ENCODE data around the gene HPSE2.
A peak's percentile ranks its signal among the peaks of the same experiment; 100 is the strongest.

Gene HPSE2

DNA sequence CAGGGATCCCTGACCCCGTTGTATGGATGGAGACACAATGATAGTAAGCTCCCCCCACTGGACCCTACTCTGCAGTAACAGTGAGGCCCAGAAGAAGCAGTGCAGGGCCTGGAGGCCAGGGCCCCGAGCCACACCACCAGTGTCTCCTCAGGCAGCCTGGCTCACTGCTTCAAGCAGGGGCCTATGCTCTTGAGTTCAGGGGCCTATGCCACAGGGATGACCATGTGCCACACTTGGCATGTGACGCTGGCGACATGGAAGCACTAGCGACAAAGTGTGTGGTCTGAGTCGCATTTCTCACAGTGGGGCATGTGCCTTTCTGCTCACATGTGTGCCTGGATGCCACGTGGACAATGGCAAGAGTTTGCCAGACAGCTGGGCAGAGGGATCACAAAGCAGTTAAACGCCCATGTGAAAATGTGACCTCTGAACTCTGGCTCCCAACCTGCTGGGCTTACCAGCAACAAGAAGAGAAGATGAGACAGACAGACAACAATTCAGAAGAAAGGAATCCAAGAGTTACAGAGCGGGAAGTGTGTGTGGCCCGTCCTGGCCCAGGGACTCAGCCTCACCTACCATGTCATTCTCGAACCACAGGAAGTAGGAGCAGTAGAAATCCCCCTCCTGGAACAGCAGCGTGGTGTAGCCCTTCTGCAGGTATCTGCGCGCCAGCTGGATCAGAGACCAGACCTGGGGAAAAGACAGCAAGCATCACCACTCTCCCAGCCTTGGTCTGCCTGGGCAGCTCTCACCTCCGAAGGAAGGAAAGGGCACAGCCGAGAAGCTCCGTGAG lies 816.0 kb downstream of the HPSE2 start:
- Histone ChIP-seq H3K27ac (ENCODE audit: low read depth, low read length) (no peak overlapping the region), H3K4me1 (ENCODE audit: insufficient read depth, low read length) (peaks cover 11% of the 10 kb centered on the region), H3K9ac (ENCODE audit: low read length) (no peak overlapping the region), H3K4me3 (ENCODE audit: low read depth in 1 of 2, low read length in 2 of 2) (no peak overlapping the region), H3K27me3 (ENCODE audit: control insufficient read depth in 1 of 2, insufficient read depth in 2 of 2, low read length in 2 of 2) (no peaks in the 10 kb centered on the region), H3K36me3 (ENCODE audit: insufficient read depth, low read length) (peaks cover 37% of the 10 kb centered on the region), H3K9me3 (ENCODE audit: low read length) (no peaks in the 10 kb centered on the region)

DNA sequence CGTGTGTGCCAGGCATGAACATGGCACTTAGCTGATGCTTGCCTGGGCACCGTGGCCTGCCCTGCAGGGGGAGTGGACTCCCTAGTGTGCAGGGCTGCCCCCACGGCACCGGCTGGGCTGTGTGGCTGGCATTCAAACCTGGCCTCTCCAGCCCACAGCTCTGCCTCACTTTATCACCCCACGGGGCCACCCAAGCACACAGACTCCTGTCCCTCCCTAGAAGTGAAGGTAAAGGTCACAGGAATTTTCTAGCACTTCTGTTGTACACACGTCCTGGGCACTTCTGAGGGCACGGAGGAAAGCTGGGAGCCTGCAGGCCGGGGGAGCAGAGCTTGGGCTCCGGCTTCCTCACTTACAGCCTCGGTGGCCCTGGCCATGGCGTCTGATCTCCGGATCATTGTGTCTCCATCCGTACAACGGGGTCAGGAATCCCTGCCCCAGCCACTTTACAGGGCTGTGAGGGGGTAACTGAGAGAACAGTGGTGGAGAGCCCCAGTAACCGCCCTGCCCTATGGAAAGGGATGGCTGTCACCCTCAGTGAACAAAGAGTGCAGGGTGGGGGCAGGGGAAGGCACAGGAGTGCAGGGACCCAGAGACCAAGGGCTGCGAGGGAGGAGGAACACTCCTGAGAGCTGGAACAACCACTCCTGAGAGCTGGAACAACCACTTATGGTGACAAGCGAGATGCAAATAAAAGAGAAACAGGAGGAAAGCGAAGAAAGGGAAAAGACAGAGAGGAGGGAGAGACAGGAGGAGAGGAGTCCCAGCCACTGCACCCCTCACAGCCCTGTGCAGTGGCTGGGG lies 816.8 kb downstream of the HPSE2 start:
- Histone ChIP-seq H3K27ac (ENCODE audit: low read depth, low read length) (no peak overlapping the region), H3K4me1 (ENCODE audit: insufficient read depth, low read length) (peaks cover 18% of the 10 kb centered on the region), H3K9ac (ENCODE audit: low read length) (no peak overlapping the region), H3K4me3 (ENCODE audit: low read depth in 1 of 2, low read length in 2 of 2) (no peak overlapping the region), H3K27me3 (ENCODE audit: control insufficient read depth in 1 of 2, insufficient read depth in 2 of 2, low read length in 2 of 2) (no peaks in the 10 kb centered on the region), H3K36me3 (ENCODE audit: insufficient read depth, low read length) (peaks cover 37% of the 10 kb centered on the region), H3K9me3 (ENCODE audit: low read length) (no peaks in the 10 kb centered on the region)

GRCh38 chr10:98417973-98418664 lies 817.5 kb downstream of the HPSE2 start:
- Histone ChIP-seq H3K36me3 (ENCODE audit: insufficient read depth, low read length) (peaks cover 37% of the 10 kb centered on the region), H3K4me3 (ENCODE audit: low read depth in 1 of 2, low read length in 2 of 2) (no peak overlapping the region), H3K27ac (ENCODE audit: low read depth, low read length) (no peak overlapping the region), H3K9ac (ENCODE audit: low read length) (no peak overlapping the region), H3K4me1 (ENCODE audit: insufficient read depth, low read length) (peaks cover 18% of the 10 kb centered on the region), H3K27me3 (ENCODE audit: control insufficient read depth in 1 of 2, insufficient read depth in 2 of 2, low read length in 2 of 2) (no peaks in the 10 kb centered on the region), H3K9me3 (ENCODE audit: low read length) (no peaks in the 10 kb centered on the region)

- Histone ChIP-seq H3K9ac (ENCODE audit: low read length) (no peak overlapping the region), H3K36me3 (ENCODE audit: insufficient read depth, low read length) (peaks cover 37% of the 10 kb centered on the region), H3K4me1 (ENCODE audit: insufficient read depth, low read length) (peaks cover 18% of the 10 kb centered on the region), H3K27me3 (ENCODE audit: control insufficient read depth in 1 of 2, insufficient read depth in 2 of 2, low read length in 2 of 2) (no peaks in the 10 kb centered on the region), H3K4me3 (ENCODE audit: low read depth in 1 of 2, low read length in 2 of 2) (no peak overlapping the region), H3K9me3 (ENCODE audit: low read length) (no peaks in the 10 kb centered on the region), H3K27ac (ENCODE audit: low read depth, low read length) (no peak overlapping the region)
Measured at GRCh38 chr10:98417481-98417959, 818.1 kb downstream of the HPSE2 start.

DNA sequence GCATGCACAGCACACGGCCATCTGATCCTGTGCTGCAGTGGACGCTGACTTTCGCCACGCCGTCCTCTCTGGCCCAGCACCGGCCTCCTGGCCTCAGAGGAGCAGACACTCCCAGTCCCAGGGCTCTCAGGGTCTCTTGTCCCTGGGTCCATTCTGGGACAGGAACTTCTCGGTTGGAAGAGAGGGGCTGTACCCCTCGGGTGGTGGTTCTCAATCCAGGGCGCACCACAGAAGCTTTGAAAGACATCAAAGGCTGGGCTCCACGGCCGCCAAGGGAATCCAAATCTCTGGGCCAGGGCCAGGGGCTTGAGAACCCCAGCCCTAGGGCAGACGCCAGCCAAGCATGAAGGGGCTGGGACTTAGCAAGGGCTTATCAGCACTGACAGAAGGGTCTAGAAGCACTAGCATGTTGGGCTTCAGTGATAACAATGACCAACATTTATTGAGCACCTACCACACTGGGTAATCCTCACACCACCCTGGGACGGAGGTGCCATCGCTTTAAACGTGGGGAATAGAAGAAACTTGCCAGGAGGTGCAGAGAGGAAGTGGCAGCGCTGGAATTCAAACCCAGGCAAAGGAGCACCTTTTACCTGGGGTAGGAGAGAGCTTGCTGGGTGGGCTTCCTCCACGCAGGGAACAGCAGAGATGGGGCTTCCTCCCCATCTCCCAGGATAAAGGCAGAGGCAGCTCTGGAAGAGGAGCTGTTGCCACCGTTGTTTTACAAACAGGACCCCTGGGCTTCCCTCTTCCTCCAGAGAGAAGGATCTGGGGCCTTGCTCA lies 818.9 kb downstream of the HPSE2 start:
- H3K27ac ChIP-seq (ENCODE audit: low read depth, low read length), result no peak overlapping the region
- H3K9ac ChIP-seq (ENCODE audit: low read length), result no peak overlapping the region
- peaks cover 18% of the 10 kb centered on the region for H3K4me1 ChIP-seq (ENCODE audit: insufficient read depth, low read length)
- H3K36me3 ChIP-seq (ENCODE audit: insufficient read depth, low read length), result peaks cover 37% of the 10 kb centered on the region
- H3K27me3 ChIP-seq (ENCODE audit: control insufficient read depth in 1 of 2, insufficient read depth in 2 of 2, low read length in 2 of 2), result no peaks in the 10 kb centered on the region
- H3K4me3 ChIP-seq (ENCODE audit: low read depth in 1 of 2, low read length in 2 of 2), result no peak overlapping the region
- H3K9me3 ChIP-seq (ENCODE audit: low read length), result no peaks in the 10 kb centered on the region

GRCh38 chr10:98415731-98416119 lies 819.9 kb downstream of the HPSE2 start:
- Histone ChIP-seq H3K27me3 (ENCODE audit: control insufficient read depth in 1 of 2, insufficient read depth in 2 of 2, low read length in 2 of 2) (no peaks in the 10 kb centered on the region), H3K36me3 (ENCODE audit: insufficient read depth, low read length) (peaks cover 31% of the 10 kb centered on the region), H3K4me1 (ENCODE audit: insufficient read depth, low read length) (peaks cover 24% of the 10 kb centered on the region), H3K4me3 (ENCODE audit: low read depth in 1 of 2, low read length in 2 of 2) (peak overlapping the region in 1 of 2 donors; percentile 84), H3K27ac (ENCODE audit: low read depth, low read length) (peak overlapping the region; percentile 74), H3K9me3 (ENCODE audit: low read length) (no peaks in the 10 kb centered on the region), H3K9ac (ENCODE audit: low read length) (no peak overlapping the region)

DNA sequence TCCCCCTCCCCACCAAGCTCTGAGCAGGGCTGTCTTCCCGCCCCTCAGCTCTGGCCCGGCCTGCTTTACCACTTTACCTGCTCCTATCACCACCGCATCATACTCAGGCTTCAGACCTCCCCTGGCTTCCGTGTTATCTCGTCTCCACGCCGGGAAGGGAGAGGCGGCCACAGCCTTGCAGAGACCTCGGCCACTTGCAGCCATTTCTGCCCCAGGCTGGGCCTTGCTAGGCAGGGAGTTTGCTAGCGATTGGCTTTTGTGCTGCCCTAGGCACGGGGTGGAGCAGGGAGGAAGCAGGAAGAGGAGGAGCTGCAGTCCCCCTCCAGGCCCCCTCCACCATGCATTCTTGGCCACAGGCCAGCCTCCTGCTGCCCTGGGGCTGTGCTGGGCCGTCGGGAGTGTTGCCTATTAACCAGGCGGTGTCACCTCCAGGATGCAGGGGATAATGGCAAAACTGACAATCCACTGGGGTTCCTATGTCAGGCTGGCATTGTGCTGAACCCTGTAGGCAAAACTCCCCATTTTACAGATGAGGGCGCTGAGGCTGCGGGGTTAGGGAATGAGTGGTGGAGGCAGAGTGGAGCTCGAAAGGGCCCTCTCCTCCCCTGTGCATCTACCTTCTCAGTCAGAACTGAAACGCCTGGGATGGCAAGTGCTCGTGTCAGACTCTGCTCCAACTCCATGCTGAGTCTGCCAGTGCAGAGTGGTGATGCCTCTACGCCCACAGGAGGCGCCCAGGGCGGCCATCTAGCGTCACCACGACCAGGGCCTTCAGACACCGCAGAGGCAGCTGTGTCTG lies 820.5 kb downstream of the HPSE2 start, which contains the start of gene PYROXD2:
PYROXD2 (minus strand) TSS at position 251 of the 799 bp plus-strand sequence; CDS start at position 204, 47 bp downstream.
- Histone ChIP-seq H3K4me3 (ENCODE audit: low read depth in 1 of 2, low read length in 2 of 2) (peak within 1 kb of the TSS; percentile 62 to 84), H3K27ac (ENCODE audit: low read depth, low read length) (peak within 1 kb of the TSS; percentile 74), H3K9me3 (ENCODE audit: low read length) (no peaks in the 10 kb centered on the region), H3K36me3 (ENCODE audit: insufficient read depth, low read length) (peaks cover 33% of the 10 kb centered on the region), H3K4me1 (ENCODE audit: insufficient read depth, low read length) (peaks cover 24% of the 10 kb centered on the region), H3K27me3 (ENCODE audit: control insufficient read depth in 1 of 2, insufficient read depth in 2 of 2, low read length in 2 of 2) (no peaks in the 10 kb centered on the region), H3K9ac (ENCODE audit: low read length) (peak within 1 kb of the TSS; percentile 39)

GRCh38 chr10:98414578-98414931 lies 821.1 kb downstream of the HPSE2 start:
- H3K27ac ChIP-seq (ENCODE audit: low read depth, low read length), result peak overlapping the region; percentile 74
- H3K4me1 ChIP-seq (ENCODE audit: insufficient read depth, low read length), result peaks cover 24% of the 10 kb centered on the region
- no peaks in the 10 kb centered on the region for H3K9me3 ChIP-seq (ENCODE audit: low read length)
- H3K27me3 ChIP-seq (ENCODE audit: control insufficient read depth in 1 of 2, insufficient read depth in 2 of 2, low read length in 2 of 2), result no peaks in the 10 kb centered on the region
- peak overlapping the region; percentile 62 to 84 for H3K4me3 ChIP-seq (ENCODE audit: low read depth in 1 of 2, low read length in 2 of 2)
- peak overlapping the region; percentile 39 for H3K9ac ChIP-seq (ENCODE audit: low read length)
- peaks cover 28% of the 10 kb centered on the region for H3K36me3 ChIP-seq (ENCODE audit: insufficient read depth, low read length)

GRCh38 chr10:98411768-98412167 lies 823.9 kb downstream of the HPSE2 start:
- H3K4me3 ChIP-seq (ENCODE audit: low read depth in 1 of 2, low read length in 2 of 2), result no peak overlapping the region
- peaks cover 24% of the 10 kb centered on the region for H3K4me1 ChIP-seq (ENCODE audit: insufficient read depth, low read length)
- no peaks in the 10 kb centered on the region for H3K9me3 ChIP-seq (ENCODE audit: low read length)
- H3K36me3 ChIP-seq (ENCODE audit: insufficient read depth, low read length), result peaks cover 5% of the 10 kb centered on the region
- no peak overlapping the region for H3K27ac ChIP-seq (ENCODE audit: low read depth, low read length)
- no peak overlapping the region for H3K9ac ChIP-seq (ENCODE audit: low read length)
- H3K27me3 ChIP-seq (ENCODE audit: control insufficient read depth in 1 of 2, insufficient read depth in 2 of 2, low read length in 2 of 2), result no peaks in the 10 kb centered on the region

DNA sequence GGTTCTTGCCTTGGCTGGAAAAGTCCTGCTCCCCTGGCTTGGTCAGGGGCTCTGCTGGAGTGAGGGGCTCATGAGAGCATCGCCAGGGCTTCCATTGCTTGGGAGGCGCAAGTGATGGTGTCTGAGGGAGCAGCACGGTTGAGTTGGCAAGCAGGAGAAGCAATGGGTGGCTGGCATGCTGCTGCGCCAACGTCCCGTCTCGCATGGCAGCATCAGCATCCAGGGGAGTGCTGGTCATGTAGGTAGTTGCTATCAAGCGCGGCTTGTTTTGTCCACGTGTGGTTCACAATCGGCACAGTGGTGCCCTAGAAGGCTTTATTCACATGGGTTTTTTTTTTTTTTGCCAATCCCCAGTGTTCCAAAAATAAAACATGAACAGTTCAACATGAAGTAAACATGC lies 824.5 kb downstream of the HPSE2 start:
- Histone ChIP-seq H3K36me3 (ENCODE audit: insufficient read depth, low read length) (peaks cover 5% of the 10 kb centered on the region), H3K4me1 (ENCODE audit: insufficient read depth, low read length) (peaks cover 24% of the 10 kb centered on the region), H3K4me3 (ENCODE audit: low read depth in 1 of 2, low read length in 2 of 2) (no peak overlapping the region), H3K9ac (ENCODE audit: low read length) (no peak overlapping the region), H3K9me3 (ENCODE audit: low read length) (no peaks in the 10 kb centered on the region), H3K27me3 (ENCODE audit: control insufficient read depth in 1 of 2, insufficient read depth in 2 of 2, low read length in 2 of 2) (no peaks in the 10 kb centered on the region), H3K27ac (ENCODE audit: low read depth, low read length) (no peak overlapping the region)

All from muscle layer of colon (tissue), 2 donors.